HTR-8/SVneo (cell line): ENCODE results near the gene HNF4A.
A peak's percentile ranks its signal among the peaks of the same experiment; 100 is the strongest.

Source experiments
- DNase-seq: peaks from one replicate; pipeline ENCODE4 v3.0.0; 2011; ENCODE audit warnings: low spot score, mixed read lengths; ENCODE audit not compliant: insufficient read length
- FAIRE-seq: peaks from 2 replicates; lab custom pipeline; 2011; peaks lifted over from hg19 to GRCh38; lab: Jason Lieb, UNC

The HNF4A gene

GRCh38 chr20:44404204-44405181 lies 49.0 kb downstream of the HNF4A start:
- DNase-seq: no peak
- FAIRE-seq: peak; percentile 100

GRCh38 chr20:44405257-44405656 lies 49.8 kb downstream of the HNF4A start:
- FAIRE-seq (no peak), DNase-seq (peak; percentile 60)

DNA sequence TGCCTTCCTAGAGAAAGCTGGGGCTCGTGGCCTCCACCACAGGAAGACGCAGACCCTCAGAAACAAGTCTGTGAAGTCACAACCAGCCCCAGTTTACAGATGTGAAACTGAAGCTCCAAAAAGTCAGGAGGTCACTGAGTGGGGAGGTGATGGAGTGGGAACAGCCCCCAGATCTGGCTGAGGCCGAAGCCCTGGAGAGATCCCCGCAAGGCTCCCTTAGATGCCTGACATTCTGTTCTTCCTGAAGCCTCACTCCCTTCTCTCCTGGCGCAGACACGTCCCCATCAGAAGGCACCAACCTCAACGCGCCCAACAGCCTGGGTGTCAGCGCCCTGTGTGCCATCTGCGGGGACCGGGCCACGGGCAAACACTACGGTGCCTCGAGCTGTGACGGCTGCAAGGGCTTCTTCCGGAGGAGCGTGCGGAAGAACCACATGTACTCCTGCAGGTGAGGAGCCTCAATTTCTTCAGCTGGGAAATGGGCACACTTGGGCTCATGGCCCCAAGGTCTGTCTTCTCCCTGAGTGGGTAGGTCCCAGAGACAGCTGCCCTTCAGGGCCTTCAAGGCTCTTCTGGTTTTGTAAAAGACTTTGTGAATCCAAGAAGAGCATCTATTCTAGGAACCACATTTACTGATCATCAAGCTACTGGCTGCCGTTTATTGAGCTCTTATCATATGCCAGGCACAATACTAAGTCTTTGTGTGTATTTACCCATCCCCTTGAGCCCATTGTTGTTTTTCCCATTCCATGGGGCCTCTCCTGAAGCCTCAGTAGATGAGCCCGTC lies 50.5 kb downstream of the HNF4A start:
- no peak for DNase-seq
- FAIRE-seq: no peak

GRCh38 chr20:44406572-44407137 lies 51.2 kb downstream of the HNF4A start:
- DNase-seq (no peak), FAIRE-seq (no peak)

GRCh38 chr20:44407402-44408184 lies 52.1 kb downstream of the HNF4A start:
- FAIRE-seq: no peak
- peak; percentile 93 for DNase-seq

- FAIRE-seq (peak; percentile 48), DNase-seq (no peak)
These were observed 53.7 kb downstream of the HNF4A start for GRCh38 chr20:44409132-44409600.

DNA sequence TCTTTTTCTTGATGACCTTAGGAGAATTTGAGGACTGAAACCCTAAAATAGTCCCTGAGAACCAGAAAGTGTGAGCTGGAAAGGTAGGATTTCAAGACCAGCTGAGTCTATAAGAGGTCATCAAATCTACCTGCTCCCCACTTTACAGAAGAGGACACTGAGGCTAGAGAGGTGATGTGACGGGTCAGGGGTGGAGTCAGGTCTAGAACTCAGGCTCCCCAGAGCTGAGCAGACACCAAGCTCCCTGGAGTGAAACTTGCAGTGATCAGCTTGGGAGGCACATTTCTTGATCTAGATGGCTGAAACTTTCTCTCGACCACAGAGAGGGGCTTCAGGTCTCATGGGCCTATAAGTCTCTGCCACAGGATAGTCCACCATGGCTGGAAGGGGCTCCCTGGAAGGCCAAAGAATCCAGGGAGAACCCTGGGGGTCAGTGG lies 55.1 kb downstream of the HNF4A start:
- FAIRE-seq (peak; percentile 36), DNase-seq (no peak)

- FAIRE-seq: no peak
- no peak for DNase-seq
These were observed 55.7 kb downstream of the HNF4A start for GRCh38 chr20:44411020-44411756.

- FAIRE-seq (no peak), DNase-seq (no peak)
These were observed 56.4 kb downstream of the HNF4A start for GRCh38 chr20:44411757-44412401.

DNA sequence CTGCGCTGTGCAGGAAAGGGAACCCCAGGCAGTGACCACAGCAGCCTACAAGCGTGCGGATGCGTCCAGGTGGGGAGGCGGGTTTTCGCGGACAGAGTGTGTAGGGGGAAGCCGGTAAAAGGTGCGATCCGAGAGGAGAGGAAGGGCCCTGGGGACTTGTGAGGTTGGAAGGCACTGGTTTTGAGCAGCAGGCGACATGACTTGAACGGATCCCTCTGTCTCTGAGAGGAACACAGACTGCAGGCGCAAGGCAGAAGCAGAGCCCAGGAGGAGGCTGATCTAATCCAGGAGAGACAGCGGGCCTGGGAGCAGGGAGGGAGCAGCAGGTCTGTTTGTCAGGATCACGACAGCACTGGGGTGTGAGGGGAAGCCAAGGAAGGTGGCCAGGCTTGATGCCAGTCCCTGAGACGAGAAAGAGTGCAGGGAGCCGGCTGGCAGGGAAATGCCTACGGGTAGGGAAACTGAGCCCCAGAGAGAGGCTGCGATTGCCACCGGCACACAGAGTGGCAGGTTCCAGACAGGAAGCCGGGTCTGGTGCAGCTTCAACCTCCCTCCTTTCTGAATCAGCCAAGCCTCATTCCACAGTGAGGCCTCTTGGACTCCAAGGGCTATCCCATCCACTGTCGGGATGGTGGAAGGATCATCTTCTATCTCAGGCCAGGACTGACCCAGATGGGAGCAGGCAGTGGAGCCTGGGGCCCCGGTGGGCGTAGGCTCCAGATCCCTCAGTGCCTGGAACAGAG lies 57.1 kb downstream of the HNF4A start:
- FAIRE-seq (peak; percentile 81), DNase-seq (no peak)

DNA sequence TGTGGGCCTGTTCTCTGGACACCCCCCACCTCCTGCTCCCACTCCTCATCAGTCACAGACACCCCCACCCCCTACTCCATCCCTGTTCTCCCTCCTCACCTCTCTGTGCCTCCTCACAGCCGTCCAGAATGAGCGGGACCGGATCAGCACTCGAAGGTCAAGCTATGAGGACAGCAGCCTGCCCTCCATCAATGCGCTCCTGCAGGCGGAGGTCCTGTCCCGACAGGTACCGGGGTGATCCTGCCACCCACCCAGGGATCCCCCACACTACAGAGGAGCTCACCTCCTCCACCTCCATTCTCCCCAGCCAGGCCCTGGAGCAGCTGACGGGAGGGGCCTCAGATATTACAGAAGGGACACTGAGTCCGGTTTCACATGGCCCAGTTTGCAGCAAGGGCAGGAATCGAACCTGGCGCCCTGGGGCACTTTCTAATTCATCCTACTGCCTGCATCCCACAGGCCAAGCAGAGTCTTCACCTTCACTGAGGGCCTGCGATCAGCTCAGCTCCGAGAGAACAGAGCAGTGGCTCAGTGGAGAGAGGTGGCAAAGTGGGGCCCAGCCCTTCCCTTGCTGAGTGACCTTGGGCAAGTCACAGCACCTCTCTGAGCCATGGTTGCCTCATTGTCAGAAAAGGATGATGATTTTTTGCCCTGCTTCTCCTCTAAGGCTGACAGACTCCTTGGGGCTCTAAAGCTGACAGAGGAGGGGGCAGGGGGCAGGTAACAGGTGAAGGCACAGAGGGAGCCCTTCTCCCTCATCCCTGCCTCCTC lies 58.3 kb downstream of the HNF4A start:
- DNase-seq: no peak
- peak; percentile 91 for FAIRE-seq

DNA sequence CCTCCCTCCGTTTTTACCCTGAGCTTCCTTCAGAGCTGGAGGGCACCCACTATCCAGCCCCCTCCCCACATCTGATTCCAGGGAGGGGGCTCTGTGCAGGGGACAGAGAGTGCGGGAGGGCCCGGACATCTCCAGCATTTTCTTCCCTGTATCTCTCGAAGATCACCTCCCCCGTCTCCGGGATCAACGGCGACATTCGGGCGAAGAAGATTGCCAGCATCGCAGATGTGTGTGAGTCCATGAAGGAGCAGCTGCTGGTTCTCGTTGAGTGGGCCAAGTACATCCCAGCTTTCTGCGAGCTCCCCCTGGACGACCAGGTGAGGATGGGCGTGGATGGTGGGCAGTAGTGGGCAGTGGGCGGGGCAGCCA lies 58.8 kb downstream of the HNF4A start:
- DNase-seq (no peak), FAIRE-seq (peak; percentile 49)

DNA sequence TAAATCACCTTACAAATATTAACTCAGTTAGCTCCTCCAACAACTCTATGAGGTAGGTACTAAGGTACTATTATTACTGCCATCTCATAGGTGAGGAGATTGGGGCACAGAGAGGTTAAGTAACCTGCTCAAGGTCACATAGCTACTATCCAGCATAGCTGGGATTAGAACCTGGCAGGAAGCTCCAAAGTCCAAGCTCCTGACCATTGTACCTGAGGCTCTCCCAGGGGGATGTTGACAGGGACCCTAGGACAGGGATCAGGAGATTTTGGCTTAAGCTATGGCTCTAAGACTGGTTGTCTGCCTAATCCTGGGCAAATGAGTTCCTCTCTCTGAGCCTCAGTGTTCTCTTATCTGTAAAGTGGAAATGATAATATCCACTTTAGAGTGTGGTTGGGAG lies 59.3 kb downstream of the HNF4A start:
- no peak for DNase-seq
- no peak for FAIRE-seq

DNA sequence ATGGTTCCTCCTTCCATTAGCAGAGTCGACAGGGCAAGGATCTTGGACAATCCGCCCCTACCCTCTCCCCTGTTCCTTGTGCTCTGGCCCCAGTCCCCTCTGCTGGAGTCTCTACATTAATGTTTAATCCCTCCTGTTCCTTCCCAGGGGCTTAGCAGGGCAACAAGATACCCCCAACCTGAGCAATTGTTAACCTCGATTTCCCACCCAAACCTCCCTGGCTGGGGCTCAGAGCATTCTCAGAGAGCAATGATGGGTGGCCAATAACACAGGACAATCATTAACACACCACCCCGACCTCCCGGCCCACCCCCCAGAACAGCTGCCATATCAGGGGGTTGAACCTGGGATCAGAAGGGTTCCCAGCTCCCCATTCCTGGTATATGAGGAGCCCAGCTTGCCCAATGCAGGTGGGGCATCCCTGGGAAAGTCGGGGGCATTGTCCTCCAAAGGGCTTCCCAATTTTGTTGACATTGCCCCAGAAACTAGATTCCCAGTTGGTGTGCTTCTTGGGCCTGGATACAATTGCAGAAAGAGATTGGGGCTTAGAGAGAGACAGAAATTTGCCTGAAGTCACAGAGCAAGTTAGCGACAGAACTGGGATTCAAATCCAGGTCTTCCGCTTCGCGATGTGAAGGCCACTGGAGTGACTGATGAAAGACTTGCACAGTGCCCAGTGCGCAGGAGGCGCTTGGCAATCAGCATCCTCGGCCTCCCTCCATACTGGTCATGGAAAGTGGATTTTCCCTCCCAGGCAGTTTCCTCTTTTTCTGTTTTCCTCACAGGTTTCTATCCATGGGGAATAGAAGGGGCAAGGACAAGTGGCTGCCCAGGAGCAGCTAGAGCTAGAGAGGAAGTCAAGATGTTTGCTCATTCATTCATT lies 60.6 kb downstream of the HNF4A start:
- no peak for DNase-seq
- no peak for FAIRE-seq

DNA sequence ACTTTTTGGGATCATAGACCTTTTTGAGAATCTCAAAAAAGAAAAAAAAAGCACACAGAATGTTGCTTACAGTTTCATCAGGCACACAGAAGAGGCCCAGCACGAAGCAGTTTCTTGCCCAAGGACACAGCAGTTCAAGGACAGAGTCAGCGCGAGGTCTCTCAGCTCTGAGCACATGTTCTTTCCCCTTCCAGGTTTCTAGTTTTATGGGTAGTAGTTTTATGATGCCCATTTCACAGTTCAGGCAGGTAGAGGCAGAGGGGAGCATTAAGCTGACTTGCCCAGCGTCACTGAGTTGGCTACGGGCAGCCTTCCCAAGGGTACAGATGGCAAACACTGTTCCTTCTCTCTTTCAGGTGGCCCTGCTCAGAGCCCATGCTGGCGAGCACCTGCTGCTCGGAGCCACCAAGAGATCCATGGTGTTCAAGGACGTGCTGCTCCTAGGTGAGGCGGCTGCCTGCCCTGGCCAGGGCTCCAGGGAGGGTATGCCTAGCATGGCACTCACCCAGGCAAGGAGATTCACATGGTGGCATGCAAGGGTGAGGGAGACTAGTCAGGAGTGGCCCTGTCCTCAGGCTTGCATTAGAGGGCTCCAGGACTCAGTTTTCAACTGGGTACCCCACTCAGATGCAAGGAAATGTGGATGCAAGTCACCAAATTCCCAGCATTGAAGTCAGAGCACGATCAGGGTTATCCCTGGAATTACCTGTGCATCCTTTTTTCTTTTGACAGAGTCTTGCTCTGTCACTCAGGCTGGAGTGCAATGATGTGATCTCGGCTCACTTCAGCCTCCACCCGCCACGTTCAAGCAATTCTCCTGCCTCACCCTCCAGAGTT lies 62.8 kb downstream of the HNF4A start:
- DNase-seq (no peak), FAIRE-seq (peak; percentile 31)
